NCI-H2227 (cell line): ENCODE results near the gene LIMK2.
"Not testable (repeated sequence)": the region's sequence is repeated elsewhere in the genome, so short reads cannot be mapped to it uniquely, and the experiment has no call there.

Experiments used
- DNase-seq: peaks from one replicate; lab custom pipeline; 2025; ENCODE audit not compliant: unreplicated experiment; lab: John Stamatoyannopoulos, UW

Gene LIMK2

DNA sequence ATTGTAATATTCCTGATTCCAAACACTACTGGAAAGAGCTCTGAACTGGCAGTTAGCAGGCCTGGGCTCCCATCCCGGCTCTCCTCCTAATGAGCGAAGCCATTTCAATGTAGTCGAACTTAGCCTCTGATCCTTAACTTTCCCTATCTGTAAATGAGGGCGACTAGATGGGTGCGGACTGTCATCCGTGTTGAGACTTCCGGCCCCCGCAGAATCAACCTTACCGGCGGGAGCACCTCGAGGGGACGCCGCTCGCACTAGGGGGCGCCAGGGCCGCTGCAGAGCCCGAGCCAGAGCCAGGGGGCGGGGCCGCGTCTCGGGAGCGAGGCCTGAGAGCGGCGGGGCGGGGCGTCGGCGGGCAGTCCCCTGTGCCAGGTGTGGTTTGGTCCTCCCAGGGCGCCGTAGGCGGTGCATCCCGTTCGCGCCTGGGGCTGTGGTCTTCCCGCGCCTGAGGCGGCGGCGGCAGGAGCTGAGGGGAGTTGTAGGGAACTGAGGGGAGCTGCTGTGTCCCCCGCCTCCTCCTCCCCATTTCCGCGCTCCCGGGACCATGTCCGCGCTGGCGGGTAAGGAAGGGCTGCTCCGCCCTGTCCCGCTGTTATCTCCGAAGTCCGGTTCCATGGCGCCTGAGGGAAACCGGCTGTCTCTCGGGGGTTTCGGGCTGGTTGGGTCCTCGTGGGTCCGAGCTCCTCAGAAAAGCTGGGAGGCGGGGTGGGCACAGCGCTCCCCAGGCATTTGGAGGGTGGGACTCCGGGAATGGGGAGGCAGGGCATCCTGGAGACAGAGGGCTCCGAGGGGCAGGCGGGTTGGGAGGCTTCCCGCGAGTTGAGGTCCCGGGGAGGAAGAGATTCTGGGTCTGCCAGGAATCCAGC is at the start of gene LIMK2:
Gene LIMK2, plus strand, starts transcription at position 437 of the 869 bp plus-strand sequence. Its CDS starts 111 bp downstream, at position 548.
- DNase-seq: peak; percentile 93

DNA sequence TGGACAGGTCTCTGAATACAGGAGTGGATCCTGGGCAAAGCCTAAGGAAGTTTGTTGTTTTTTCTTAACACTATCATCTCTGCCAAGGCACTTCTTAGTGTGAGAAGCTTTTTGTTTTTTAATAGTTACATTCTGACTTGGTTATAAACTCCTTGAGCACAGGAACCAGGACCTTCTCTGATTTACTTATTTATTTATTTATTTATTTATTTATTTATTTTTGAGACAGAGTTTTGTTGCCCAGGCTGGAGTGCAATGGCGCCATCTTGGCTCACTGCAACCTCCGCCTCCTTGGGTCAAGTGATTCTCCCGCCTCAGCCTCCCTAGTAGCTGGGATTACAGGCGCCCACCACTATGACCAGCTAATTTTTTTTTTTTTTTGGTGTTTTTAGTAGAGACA is 41.1 kb upstream of the LIMK2 start:
- DNase-seq: no peak

DNA sequence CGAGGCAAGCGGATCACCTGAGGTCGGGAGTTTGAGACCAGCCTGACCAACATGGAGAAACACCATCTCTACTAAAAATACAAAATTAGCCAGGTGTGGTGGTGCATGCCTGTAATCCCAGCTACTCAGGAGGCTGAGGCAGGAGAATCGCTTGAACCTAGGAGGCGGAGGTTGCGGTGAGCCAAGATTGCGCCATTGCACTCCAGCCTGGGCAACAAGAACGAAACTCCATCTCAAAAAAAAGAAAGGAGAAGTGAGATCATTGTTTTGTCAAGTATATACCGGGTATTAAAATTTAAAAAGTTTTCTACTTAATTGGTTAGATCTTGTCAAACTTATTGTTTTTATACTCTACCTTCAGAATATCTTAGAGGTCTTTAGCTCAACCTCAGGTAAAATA is 40.4 kb upstream of the LIMK2 start:
- DNase-seq: not testable (repeated sequence)

DNA sequence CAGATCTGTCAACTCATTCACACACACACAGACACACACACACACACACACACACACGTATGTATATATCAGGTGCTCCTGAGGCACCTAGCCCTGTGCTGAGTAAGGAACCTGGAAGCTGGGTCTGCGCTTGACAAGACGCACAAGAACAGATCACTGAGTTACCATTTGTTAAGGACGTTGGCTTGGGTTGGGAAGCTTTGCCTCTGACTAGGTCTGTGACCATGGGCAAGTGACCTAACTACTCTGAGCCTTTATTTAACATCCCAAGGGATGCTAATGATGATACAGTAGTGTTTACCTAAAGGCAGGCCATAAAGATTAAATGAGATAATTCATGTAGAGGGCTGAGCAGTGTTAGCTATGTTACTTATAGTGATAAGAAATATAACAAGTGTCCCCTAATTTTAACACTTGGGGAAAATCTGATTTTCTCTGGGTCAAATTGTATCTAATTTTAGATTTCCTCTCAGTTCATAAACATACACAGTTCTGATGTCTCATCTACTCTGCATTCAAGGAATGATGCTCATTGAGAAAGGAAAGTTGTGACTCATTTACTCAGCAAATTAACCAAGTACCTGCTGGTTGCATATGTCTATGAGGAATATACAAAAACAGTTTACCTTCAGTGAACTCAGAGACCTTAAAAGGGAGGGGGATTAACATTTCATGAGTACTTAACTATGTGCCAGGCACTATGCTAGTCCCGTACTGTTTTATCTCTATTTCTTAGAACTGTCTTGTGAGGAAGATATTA is 38.5 kb upstream of the LIMK2 start:
- DNase-seq: no peak

DNA sequence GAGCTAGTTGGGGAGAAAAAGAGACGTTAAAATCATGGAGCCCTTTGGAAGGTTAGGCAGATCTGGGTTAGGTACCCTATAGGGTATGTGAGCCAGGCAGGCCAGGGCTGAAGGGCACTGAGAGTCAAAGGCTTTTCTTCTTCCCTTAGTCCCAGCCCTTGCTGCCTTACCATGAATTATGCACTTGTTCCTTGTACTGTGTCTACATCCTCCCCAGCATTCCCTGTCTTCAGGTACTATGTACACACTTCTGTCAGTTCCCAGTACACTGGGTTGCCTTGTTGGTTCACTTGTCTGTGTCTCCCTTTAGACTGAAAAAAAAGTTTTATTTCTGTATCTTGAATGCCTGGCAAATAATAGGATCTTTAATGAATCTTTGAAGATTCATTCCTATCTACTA is 35.2 kb upstream of the LIMK2 start:
- DNase-seq: no peak

DNA sequence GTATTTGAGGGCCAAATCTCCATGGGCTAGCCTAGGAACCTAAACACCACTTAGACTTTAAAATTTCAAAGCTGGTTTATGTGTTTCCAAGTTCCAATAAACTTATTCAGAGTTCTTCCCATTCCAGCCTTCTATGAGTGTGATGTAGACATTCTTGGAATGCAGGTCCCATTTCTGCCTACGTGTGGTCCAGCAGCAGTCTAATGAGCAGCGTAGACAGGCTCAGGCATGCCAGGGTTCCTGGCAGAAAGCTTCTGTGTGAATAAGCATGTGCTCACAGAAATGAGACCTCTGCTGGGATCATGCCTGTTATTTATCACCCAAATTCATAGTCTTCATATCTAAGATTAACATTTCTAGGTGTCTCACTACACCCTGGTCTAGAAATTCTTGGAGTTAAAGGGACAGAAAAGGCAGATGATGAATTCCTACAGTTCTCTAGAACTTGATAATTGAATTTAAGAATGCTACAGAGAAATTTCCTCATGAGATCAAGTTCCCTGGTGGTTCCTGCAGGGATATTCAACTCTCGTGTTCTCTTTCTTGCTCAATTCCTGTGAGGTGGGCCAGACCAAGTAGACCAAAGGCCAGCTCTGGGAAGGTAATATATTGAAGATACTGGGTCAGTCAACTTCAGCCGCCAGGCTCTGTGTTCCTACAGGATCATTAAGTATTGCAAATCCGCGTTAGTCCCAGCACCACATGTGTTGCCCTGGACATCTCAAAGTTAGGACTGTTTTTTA is 34.5 kb upstream of the LIMK2 start:
- no peak for DNase-seq

DNA sequence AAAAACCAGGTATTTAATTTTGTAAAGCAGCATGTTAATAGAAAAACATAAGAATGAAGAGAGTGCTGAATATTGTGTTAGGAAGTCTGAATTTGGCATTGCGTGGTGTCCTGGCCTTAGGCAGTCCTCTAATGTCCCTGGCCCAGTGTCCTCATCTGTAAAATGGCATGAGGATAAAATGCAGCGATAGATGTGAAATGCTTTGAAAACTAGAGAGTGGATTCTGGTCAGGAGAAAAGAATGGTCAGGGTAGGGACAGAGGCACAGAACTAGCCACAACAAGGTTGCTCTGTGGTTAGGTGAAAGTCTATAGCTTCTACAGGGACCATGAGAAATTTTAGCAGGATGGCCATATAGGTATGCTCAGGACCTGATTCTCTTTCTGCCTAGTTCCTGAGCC is 33.2 kb upstream of the LIMK2 start:
- no peak for DNase-seq

DNA sequence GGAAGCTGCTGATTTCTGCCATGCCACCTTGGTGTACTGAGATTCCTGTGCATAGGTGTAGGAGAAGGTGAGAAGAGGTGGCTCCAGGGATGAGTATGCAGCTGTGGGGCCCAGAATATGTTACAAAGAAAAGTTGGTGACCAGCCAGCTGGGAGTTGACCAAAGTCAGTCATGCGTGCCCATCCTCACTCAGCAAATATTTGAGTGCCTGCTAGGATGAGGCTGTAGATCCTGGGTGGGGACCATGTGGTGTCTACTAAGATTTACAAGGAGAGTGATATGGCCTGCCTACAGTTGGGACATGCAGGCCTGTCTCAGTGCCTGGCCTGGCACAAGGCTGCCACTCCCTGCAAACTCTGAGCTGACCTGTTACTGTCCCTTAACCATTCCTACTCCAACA is 32.8 kb upstream of the LIMK2 start:
- no peak for DNase-seq

DNA sequence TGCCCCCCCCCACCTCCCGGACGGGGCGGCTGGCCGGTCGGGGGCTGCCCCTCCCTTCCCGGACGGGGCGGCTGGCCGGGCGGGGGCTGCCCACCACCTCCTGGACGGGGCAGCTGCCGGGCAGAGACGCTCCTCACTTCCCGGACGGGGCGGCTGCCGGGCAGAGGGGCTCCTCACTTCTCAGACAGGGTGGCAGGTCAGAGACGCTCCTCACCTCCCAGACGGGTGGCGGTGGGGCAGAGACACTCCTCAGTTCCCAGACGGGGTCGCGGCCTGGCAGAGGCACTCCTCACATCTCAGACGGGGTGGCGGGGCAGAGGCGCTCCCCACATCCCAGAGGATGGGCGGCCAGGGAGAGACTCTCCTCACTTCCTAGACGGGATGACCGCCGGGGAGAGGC is 28.1 kb upstream of the LIMK2 start:
- DNase-seq: no peak

DNA sequence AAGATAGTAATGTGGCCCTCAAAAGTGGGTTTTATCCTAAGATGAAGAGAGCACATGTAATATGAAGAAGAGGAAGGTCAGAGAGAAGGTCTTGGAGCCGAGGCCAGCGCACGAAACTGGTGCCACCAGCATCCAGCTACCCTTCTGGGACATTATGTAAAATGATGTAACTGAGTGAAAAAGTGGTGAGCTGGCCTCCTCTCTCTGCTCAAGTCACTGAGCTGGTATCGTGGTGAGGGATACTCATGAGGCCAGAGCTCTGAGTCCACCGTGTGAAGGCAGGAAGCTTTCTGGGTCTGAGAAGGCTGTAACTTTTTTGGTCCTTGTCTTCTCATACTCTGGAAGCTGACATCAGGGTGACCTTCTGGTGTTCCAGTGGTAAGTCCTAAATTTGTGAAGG is 27.0 kb upstream of the LIMK2 start:
- no peak for DNase-seq

DNA sequence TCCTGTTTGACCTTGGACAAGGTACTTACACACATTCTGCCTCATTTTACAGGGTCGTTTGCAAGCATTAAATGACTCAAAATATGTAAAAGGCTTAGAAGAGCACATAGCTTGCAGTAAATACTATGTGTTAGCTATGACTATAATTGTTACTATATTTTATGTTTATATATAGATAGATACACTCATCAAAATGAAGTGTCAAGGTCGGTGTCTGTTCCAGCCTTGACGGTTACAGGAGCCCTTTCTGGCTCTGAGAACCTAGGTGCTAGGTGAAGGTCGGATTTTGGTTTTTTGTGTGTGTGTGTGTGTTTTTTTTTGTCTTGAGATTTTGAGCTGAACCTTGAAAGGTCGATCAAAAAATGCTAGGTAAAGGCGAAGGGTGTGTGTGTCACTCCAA is 24.5 kb upstream of the LIMK2 start:
- DNase-seq: no peak

DNA sequence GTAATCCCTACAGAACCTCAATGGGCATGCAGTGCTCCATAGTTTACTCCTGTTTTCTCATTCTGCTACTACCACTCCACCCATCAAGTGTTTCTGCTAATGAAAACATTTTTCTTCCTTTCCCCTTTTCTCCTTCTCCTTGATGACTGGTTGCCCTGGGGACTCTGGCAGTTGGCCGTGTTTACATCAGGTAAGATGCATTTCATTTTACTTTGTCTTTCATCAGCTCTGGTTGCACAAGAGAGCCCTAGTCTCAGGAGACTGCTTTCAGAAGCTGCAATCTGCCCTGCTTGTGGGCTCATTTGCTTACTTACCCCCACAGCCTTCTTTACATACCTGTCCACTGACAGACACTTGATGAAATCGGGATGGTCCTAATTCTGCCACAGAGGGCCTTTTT is 19.6 kb upstream of the LIMK2 start:
- DNase-seq: no peak

DNA sequence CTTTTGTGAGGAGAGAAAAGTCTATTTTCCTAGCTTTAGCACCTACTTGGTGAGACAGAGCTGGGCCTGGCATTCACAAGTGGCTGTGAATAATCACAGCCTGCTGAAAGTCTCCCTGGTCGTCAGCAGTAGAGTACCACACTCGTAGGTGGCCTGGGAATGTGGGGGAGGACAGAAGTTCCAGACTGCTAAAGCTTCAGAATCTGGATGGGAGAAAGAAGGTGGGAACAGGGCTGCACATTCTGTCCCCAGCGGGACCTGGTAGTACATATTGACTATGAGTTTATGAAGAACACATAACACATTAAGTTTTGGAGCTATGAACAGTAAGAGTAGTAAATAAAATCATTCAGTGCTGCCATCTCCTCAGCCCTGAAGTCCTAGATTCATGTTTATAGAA is 19.0 kb upstream of the LIMK2 start:
- DNase-seq: no peak

DNA sequence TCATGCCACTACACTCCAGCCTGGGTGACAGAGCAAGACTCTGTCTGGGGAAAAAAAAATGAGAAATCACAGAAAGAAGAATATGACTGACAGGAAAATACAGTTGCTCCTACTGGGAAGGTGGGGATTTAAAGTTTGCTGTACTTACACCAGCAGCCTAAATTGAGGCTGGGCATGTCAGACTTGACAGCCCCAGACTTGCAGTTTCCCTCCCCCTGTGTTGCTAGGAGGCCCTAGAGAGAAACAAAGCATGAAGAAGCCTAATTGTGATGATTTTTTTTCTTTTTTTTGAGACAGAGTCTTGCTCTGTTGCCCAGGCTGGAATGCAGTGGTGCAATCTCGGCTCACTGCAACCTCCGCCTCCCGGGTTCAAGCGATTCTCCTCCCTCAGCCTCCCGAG is 17.4 kb upstream of the LIMK2 start:
- not testable (repeated sequence) for DNase-seq

DNA sequence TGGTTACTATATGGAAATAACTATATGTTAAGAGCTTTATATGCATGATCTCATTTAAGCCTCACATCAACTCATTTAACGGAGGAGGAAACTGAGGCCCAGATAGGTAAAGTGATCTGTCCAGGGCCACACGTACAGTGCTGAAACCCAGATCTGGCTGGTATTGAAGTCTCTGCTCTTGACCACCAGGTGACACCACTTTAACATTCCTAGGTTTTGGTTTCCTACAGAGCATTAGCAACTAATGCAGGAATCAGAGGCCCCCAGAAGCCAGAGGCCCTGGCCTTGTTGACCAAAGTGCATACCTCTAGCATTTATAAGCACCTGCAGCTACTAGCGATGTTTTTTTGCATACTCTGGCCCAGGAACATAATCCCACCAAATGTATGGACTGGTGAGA is 12.9 kb upstream of the LIMK2 start:
- DNase-seq: no peak

DNA sequence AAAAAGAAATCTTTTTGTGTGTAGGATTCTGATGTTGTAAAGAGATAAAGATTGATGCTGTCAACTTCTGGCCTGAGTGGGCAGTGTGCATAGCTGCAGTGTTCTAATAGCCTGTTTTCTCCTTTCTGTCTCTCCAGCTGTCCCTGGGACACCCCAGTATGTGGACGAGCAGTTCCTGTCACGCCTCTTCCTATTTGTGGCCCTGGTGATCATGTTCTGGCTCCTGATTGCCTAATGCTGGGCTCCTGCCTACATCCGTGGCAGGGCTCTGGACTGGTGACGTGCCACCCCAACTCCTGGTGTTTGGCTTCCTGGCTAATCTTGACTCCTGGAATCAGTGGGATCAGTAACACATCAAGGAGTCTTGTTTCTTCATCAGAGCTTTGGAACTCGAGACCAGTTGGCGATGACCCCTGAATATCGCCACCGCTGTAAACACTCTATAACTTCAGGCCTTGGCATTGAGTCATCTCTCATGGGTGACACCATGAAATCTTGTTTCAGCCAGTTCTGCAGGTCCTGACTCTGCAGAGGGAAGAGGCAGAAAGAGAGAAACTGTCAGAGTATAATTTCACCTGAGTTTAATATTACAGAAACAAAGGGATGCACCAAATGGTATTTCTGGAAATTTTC is 7.6 kb upstream of the LIMK2 start:
- not testable (repeated sequence) for DNase-seq

DNA sequence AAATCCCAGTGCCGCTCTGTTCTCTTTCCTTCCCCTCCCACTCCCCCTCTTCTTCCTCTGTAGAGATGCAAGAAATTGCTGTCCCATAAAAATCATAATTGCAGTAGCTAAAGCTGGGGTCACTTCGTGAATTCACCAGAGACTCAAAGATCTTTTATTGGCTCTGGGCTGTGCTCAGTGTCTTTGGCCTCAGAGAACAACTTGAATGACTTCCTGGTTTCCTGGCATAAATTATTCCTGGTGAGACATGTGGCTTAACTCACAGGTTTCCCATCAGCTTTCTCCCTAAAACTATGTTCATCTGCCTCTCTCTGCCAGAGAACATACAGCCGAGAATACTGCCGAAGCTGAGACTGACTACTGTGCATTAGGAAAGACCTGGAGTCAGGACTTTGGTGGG is 7.0 kb upstream of the LIMK2 start:
- not testable (repeated sequence) for DNase-seq

DNA sequence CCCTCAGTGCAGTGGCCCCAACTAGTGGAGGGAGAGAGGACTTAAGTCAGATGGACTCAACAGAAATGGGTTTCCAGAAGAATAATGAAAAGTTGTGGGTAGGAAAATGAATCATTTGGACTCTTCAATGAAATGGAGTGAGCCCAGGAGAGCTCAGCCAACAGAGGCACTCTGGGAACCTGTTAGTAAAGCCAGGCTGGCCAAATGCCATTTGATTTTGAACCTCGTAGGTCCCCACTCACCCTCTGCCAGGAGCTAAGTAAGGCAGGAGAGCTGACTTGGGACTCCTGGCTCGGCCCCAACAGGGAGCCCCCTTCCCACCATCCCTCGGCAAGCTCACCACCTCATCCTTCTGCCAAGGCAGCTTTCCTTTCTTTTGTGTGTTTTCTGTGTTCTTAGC is 5.6 kb upstream of the LIMK2 start:
- not testable (repeated sequence) for DNase-seq

DNA sequence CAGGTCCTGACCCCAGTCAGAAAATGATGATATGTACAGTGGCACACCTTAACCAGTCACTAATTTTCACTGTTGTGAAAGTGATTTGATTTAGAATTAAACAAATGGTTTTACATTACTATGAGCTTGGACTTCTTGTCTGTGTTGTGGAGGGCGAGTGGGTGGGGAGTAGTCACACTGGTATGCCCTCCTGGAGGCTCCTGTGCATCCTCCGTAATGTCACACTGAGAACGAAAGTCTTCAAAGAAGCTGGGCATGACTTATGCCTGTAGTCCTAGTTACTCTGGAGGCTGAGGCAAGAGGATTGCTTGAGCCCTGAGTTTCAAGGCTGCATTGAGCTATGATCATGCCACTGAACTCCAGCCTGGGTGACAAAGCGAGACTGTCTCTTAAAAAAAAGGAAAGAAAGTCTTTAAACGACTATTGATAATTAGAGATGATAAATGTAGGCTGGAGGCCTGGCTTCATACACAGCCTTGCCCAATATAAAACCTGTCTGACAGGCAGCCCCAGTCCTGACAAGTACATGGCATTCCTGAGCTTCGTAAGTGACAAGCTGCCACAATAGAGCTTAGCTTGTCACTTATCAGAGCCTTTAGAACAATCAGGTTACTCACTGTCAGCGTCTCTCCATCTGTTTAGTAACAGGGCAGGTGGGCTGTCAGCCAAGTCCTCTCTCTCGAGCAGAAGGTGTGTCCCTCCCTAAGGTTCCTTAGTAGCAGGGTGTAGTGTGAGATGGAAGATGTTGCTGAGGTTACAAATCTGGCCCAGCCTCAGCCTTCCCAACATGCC is 5.0 kb upstream of the LIMK2 start:
- DNase-seq: no peak
